Endometrium (tissue), 2 donors: Measurements from ENCODE around the gene TBC1D16.

Source experiments
- FAIRE-seq: peaks from 2 replicates; lab custom pipeline; 2012; peaks lifted over from hg19 to GRCh38; lab: Jason Lieb, UNC
- donor health status: control.
- donor health status: control.

TBC1D16 gene

DNA sequence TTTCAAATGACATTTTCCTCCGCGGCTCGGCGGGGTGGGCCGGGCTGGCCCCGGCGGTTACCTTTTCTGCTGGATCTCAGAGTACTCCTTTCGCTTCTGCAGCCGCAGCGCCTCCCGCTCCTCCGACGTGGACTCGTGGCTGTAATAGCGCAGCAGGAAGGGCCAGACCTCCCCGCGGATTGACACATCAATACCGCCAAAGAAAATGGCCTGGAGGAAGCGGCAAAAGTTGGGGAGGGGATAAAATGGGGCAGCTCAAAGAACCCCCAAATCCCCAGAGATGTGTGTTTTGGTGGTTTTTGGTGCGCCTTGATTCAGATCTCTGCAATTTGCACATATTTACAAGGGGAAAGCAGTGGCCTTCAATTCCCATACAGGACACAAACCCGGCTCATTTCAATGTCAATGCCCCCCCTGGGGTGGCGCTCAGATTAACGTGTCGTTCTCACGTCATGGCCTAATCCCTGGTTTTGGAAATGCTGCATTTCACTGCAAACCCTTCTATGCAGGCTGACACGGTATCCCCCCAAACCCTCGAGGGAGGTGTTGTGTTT is 85.9 kb downstream of the TBC1D16 start:
- no peak for FAIRE-seq

DNA sequence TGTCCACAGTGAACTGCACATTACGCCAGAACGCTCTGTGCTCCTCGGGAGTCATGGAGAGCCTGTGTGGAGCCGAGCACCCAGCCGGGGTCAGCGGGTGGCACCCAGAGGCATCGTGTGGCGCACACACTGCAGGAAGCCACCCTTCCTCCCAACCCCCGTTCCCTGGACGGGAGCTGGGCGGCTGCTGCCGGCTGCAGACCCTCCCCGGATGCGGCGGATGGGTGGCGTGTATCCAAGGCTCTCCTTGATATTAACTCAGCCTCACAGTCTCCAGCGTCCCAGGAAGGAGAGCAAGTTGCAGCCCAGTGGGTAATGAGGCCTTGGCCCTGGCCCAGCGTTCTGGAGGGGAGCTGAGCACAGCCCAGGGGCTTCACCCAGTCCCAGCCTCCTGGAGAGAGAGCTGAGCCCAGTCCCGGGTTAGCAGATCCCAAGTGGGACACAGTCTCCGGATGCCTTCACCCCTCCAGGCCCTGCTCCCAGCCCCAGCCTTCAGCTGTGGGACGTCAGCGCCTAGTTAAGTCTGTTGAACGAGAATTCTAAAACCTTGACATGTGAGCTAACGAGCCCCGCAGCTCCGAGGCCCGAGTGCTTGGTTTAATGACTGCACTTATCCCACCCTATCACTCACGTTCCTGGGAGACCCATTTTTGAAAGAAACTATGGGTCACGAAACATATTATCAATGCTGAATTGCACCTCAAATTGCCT is 86.6 kb downstream of the TBC1D16 start:
- no peak for FAIRE-seq

GRCh38 chr17:79948406-79948944 is 87.2 kb downstream of the TBC1D16 start:
- no peak for FAIRE-seq

DNA sequence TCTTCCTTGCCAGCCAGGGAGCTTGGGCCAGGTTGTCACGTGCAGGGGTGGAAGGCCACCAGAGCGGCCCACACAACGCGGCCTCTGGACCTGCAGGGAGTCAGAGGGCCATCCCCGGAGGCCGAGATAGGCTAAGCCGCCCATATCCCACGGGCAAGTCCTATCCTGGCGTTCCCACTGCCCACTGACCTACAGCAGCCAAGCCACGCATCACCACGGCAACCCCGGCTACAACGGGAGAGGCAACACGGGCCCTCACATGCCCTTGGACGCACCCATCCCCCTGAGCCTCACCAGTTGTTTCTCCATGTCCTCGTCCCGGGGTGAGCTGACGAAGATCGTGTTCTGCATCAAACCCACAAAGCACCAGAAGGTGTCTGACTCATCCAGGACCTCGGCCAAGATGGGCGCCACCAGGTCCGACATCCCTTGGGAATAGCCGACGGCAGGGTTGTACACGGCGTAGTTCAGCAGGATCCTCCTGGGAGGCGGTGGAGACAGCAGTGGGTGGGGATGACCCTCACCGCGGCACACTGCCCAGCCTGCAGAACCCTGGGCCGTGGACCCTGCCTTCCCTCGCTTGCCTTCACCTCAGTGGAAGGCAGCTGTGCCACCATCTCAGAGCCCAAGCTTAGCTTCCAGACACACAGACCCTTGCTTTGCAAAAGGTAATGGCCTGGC is 88.2 kb downstream of the TBC1D16 start:
- FAIRE-seq, result no peak

- FAIRE-seq, result no peak
Observed at GRCh38 chr17:79946352-79947231, 89.1 kb downstream of the TBC1D16 start.

GRCh38 chr17:79945591-79946255 is 89.9 kb downstream of the TBC1D16 start:
- no peak for FAIRE-seq

DNA sequence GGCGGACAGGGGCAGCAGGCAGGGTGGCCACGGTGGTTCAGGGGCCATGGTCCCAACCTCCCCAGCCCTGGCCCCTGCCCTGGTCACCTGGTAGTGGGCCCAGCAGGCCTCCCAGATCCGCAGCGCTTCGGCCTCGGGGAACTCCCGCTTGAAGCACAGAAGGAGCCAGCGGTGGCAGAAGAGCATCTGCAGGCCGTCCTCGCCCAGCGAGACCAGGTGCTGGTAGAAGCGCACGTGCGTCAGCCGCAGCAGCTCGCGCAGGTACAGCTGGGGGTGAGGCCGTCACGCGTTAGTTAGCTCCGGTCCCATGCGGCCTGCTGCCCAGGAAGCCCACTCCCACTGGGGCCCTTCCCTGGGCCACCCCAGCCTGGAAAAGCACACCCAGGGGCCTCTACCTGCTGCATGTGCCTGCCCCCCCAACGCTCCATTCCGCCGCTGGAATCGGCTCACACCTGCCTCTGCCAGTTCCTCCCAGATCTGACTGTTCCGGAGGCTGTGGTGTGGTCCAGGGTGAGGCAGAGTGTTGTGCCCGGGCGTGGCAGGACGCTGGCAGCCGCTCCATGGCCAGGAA is 90.8 kb downstream of the TBC1D16 start:
- FAIRE-seq, result no peak

GRCh38 chr17:79944251-79944812 is 91.3 kb downstream of the TBC1D16 start:
- FAIRE-seq, result no peak

- no peak for FAIRE-seq
Observed at GRCh38 chr17:79943347-79944241, 92.1 kb downstream of the TBC1D16 start.

DNA sequence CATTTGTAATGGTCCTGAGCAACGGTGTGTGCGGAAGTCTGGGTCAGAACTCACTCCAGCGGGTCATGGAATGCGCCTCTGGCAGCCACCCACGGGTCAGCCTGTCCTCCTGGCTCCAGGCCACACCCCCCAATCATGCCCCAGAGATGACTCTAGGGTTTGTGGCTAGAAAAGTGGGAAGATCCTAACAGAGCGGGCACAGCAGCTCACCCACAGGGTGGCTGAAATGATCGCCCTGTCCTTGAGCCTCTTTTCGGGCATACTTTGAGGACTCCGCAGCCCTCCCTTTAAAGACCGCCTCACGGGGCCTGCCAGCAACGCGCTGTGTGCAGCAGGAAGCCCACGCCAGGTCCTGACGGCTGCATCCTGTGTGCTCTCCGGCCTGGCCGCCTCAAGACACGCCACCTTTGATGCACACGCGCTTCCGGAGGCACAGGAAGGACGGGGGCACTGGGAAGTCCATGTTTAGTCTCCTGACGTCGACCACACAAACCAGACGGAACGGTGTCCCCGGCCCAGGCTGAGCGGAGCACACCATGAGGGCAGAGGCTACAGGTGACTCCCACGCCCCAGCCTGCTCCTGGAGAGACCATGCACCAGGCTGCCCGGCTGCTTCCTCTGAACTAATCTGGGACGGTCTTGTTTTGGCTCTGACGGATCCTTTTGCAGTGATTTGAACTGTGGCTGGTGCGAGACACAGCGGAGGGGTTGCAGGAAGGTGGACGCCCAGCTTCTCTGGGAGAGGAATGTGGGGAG is 92.9 kb downstream of the TBC1D16 start:
- no peak for FAIRE-seq

- FAIRE-seq, result no peak
Observed at GRCh38 chr17:79942011-79942405, 93.7 kb downstream of the TBC1D16 start.

DNA sequence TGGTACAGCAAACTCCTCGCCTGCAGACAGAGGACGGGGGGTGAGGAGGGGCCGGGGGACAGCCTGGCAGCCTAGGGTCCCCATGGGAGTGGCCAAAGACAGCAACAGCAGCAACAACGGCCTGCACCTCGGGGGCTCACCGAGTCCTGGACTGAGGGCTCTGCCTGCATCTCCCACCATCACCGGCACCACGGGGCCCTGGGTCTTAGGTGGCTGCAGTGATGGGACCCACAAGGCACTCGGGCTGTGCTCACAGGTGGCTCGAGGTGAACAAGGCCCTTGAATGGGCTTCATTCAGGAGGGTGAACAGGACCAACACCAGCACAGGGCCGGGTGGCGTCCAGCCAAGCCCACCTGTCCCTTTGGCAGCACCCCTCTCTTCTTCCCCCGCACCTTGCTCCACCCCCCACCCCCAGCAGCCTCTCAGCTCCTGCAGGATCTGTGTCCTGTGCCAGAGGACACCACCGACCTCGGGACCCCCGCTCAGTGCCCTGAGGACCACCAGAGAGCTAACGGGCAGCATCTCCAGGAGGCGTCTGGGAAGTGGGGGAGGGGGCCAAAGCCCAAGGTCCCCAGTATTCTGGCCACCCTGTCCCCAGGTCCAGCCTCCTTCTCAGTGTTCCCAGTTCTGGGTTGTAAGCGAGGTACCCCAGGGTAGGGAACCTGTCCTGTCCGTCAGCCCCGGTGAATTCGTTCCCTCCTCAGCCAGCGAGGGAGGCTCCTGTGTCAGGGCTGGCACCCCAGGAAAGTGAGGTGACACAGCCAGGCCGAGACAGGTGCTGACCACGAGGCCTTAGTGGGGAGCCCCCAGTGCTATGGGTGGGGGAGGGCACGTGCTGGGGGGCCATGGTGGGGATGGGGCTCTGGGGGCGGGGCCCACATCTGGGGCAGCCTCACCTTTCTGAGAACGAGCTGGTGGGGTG is 94.3 kb downstream of the TBC1D16 start:
- no peak for FAIRE-seq

- FAIRE-seq, result no peak
Observed at GRCh38 chr17:79940459-79941087, 95.1 kb downstream of the TBC1D16 start.

DNA sequence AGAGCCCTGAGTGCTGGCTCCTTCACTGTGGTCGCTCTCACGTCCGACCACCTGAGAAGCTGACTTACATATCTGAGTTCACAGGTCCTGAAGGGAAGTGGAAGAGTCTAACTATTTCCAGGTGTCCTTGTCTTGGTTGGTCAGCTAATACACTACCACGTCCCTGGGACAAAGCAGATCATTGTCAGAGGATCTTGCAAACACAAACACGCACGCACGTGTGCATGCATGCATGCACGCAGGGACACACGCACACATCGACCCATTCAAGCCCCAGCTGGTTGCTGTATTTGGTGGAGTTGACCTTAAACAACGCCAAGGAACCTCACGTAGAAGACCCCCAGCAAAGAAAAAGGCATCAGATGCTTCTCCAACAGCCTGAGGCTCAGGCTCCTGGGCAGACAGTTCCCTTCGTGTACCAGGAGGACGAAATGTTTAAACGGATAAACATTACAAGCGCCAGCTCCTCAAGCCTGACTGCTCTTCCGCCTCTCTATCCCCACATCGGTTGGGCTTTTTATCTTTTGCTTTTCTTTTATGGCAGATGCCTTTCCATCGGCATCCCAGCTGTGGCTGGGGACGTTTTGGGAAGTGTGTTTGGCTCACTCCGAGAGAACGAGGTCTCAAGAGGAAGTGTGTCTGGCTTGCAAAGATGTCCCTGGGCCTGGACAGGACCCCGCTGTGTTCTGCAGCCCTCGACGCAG is 95.8 kb downstream of the TBC1D16 start:
- no peak for FAIRE-seq

GRCh38 chr17:79939094-79939435 is 96.6 kb downstream of the TBC1D16 start:
- FAIRE-seq, result no peak

DNA sequence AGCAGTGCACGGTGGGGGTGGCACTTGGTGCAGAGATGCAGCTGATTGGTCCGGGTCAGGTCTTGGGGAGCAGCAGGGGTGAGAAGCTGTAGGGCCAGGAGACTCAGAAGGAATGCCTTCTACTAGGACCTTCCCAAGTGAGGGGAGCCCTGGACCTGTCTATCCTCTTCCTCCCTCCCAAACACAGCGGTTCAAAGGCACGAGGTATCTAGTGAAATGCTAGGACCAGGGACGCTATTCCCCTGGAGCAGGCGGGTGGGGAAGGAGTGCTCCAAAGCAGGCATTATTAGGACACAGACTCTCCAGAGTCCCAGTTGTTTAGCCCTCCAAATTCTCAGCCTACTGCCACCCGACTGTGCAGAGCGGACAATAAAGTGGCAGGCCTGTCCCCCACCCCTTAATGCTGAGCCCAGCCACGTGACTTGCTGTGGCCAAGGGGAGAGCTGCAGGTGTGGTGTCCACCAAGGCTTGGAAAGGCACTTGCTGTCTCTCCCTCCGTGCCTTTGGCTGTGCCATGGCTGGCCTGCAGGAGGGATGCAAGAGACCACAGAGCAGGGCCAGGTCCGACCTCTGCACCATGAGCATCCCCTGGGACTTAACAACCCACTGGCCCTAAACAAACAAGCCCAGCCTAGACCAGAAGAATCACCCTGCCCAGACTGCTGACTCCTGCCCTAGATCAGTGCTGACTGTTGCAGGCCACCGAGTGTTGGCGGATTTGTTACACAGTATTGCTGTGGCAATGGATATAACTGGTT is 97.2 kb downstream of the TBC1D16 start:
- FAIRE-seq, result no peak
